GM19193 (cell line): ENCODE data around the gene SELENOT.

Experiments
- POLR2A ChIP-seq: IDR thresholded peaks from 4 replicates; pipeline ENCODE4 v1.6.1; 2011; ENCODE audit not compliant: insufficient read depth, insufficient read length; ENCODE audit errors: extremely low read depth

The SELENOT gene

GRCh38 chr3:150599611-150600297 is 3.4 kb upstream of the SELENOT start:
- TF ChIP-seq POLR2A, result no peak

- no peak for TF ChIP-seq POLR2A
Observed at GRCh38 chr3:150602426-150603152, 532 bp upstream of the SELENOT start.

- TF ChIP-seq POLR2A, result no peak
Observed at GRCh38 chr3:150603980-150604319, 829 bp downstream of the SELENOT start.

- TF ChIP-seq POLR2A, result no peak
Observed at GRCh38 chr3:150605998-150606641, 3.0 kb downstream of the SELENOT start.

GRCh38 chr3:150607267-150608065 is 4.3 kb downstream of the SELENOT start:
- TF ChIP-seq POLR2A, result no peak

- TF ChIP-seq POLR2A, result no peak
Observed at GRCh38 chr3:150609988-150610387, 6.9 kb downstream of the SELENOT start.

GRCh38 chr3:150610785-150611184 is 7.7 kb downstream of the SELENOT start:
- TF ChIP-seq POLR2A, result no peak

- no peak for TF ChIP-seq POLR2A
Observed at GRCh38 chr3:150611666-150612065, 8.5 kb downstream of the SELENOT start.

- TF ChIP-seq POLR2A, result no peak
Observed at GRCh38 chr3:150612494-150612893, 9.4 kb downstream of the SELENOT start.

GRCh38 chr3:150613034-150613433 is 9.9 kb downstream of the SELENOT start:
- no peak for TF ChIP-seq POLR2A

GRCh38 chr3:150613709-150614480 is 10.8 kb downstream of the SELENOT start:
- no peak for TF ChIP-seq POLR2A

GRCh38 chr3:150620002-150620689 is 17.0 kb downstream of the SELENOT start:
- TF ChIP-seq POLR2A, result no peak

- no peak for TF ChIP-seq POLR2A
Observed at GRCh38 chr3:150623945-150624344, 20.8 kb downstream of the SELENOT start.
